SK-N-SH treated with all-trans-retinoic acid at 6 μM for 48 hours (cell line): ENCODE measurements around the gene OLA1.

Experiments used
- ATAC-seq: fragments of 200-7000 bp; cut with Tn5 transposase; 3 replicates; pipeline ENCODE4 v1.9.1; 2020; ENCODE audit warnings: mild to moderate bottlenecking, moderate library complexity
- ARNTL ChIP-seq: fragments of 450-650 bp; formaldehyde crosslinking; IDR thresholded peaks from 2 replicates; pipeline ENCODE4 v1.5.0; 2020; ENCODE audit warnings: low read depth, mild to moderate bottlenecking, moderate library complexity, borderline replicate concordance
- BACH2 ChIP-seq: fragments of 250-450 bp; sonication (Bioruptor Pico); IDR thresholded peaks from 2 replicates; pipeline ENCODE4 v1.9.0; 2021; ENCODE audit warnings: mild to moderate bottlenecking, borderline replicate concordance
- CSDC2 ChIP-seq: fragments of 250-450 bp; sonication (Bioruptor Pico); IDR thresholded peaks from 2 replicates; pipeline ENCODE4 v1.5.0; 2020; ENCODE audit warnings: mild to moderate bottlenecking, moderate library complexity
- GLIS3 ChIP-seq: fragments of 250-450 bp; sonication (Bioruptor Pico); IDR thresholded peaks from 2 replicates; pipeline ENCODE4 v1.5.0; 2020; ENCODE audit warnings: mild to moderate bottlenecking, moderate library complexity
- ISL1 ChIP-seq: fragments of 250-450 bp; sonication (Bioruptor Pico); IDR thresholded peaks from 2 replicates; pipeline ENCODE4 v2.1.2; 2022; ENCODE audit warnings: mild to moderate bottlenecking, moderate library complexity
- OSR1 ChIP-seq: fragments of 250-450 bp; sonication (Bioruptor Pico); IDR thresholded peaks from 2 replicates; pipeline ENCODE4 v1.8.0; 2022; ENCODE audit warnings: moderate library complexity, mild to moderate bottlenecking, inconsistent platforms
- RARB ChIP-seq: fragments of 250-450 bp; sonication (Bioruptor Pico); IDR thresholded peaks from 2 replicates; pipeline ENCODE4 v1.8.0; 2021; ENCODE audit warnings: mild to moderate bottlenecking, moderate library complexity
- SNAI2 ChIP-seq: fragments of 250-450 bp; sonication (Bioruptor Pico); IDR thresholded peaks from 2 replicates; pipeline ENCODE4 v1.5.0; 2020; ENCODE audit warnings: mild to moderate bottlenecking, moderate library complexity
- TCF4 ChIP-seq: fragments of 250-450 bp; sonication (Bioruptor Pico); IDR thresholded peaks from 2 replicates; pipeline ENCODE4 v1.8.0; 2021; ENCODE audit warnings: mild to moderate bottlenecking, moderate library complexity, borderline replicate concordance
- ZC3H10 ChIP-seq: fragments of 250-450 bp; sonication (Bioruptor Pico); IDR thresholded peaks from 2 replicates; pipeline ENCODE4 v1.5.1; 2021; ENCODE audit warnings: mild to moderate bottlenecking, moderate library complexity
- ZFP3 ChIP-seq: fragments of 250-450 bp; sonication (Bioruptor Pico); IDR thresholded peaks from 2 replicates; pipeline ENCODE4 v1.5.0; 2020; ENCODE audit warnings: mild to moderate bottlenecking, moderate library complexity
- ZFP30 ChIP-seq: fragments of 450-650 bp; formaldehyde crosslinking; IDR thresholded peaks from 2 replicates; pipeline ENCODE4 v1.5.0; 2022; ENCODE audit warnings: mild to moderate bottlenecking, moderate library complexity
- ZNF565 ChIP-seq: fragments of 450-650 bp; formaldehyde crosslinking; conservative IDR thresholded peaks from 2 replicates; pipeline ENCODE4 v1.5.0; 2020; ENCODE audit warnings: low read depth, mild to moderate bottlenecking, moderate library complexity
- ZNF70 ChIP-seq: fragments of 450-650 bp; formaldehyde crosslinking; IDR thresholded peaks from 2 replicates; pipeline ENCODE4 v1.5.0; 2020; ENCODE audit warnings: mild to moderate bottlenecking, moderate library complexity
- ZNF8 ChIP-seq: fragments of 450-650 bp; formaldehyde crosslinking; IDR thresholded peaks from 2 replicates; pipeline ENCODE4 v1.5.0; 2020; ENCODE audit warnings: mild to moderate bottlenecking, moderate library complexity
- TF ChIP-seq, protein P1 (sequence below): fragments of 250-450 bp; sonication (Bioruptor Pico); IDR thresholded peaks from 2 replicates; pipeline ENCODE4 v1.5.1; 2021; ENCODE audit warnings: mild to moderate bottlenecking, moderate library complexity
- TF ChIP-seq, protein P2 (sequence below): fragments of 250-450 bp; sonication (Bioruptor Pico); IDR thresholded peaks from 2 replicates; pipeline ENCODE4 v1.5.1; 2020; ENCODE audit warnings: low read depth, mild to moderate bottlenecking, moderate library complexity
- TF ChIP-seq, protein P3 (sequence below): fragments of 250-450 bp; sonication (Bioruptor Pico); IDR thresholded peaks from 2 replicates; pipeline ENCODE4 v1.8.0; 2020; ENCODE audit warnings: mild to moderate bottlenecking, moderate library complexity, borderline replicate concordance
- TF ChIP-seq, protein P4 (sequence below): fragments of 250-450 bp; sonication (Bioruptor Pico); IDR thresholded peaks from 2 replicates; pipeline ENCODE4 v1.8.0; 2021; ENCODE audit warnings: low read depth, mild to moderate bottlenecking, moderate library complexity, borderline replicate concordance

Gene OLA1

DNA sequence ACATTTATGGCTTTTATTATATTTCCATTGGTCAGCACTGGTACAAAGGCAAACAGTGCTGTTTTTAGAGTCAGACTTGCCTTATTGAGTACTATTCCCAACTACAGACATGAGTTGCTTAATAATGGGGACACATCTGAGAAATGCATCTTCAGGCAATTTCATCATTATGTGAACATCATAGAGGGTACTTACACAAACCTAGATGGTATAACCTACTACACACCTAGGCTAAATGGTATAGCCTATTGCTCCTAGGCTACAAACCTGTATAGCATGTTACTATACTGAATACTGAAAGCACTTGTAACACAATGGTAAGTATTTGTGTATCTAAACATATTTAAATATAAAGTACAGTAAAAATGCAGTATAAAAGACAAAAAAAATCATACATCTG, 36.4 kb downstream of the OLA1 start:
- no peak for ATAC-seq
- no peak for TF ChIP-seq TCF4 (CRISPR knock-in tag)
- no peak for TF ChIP-seq ISL1

DNA sequence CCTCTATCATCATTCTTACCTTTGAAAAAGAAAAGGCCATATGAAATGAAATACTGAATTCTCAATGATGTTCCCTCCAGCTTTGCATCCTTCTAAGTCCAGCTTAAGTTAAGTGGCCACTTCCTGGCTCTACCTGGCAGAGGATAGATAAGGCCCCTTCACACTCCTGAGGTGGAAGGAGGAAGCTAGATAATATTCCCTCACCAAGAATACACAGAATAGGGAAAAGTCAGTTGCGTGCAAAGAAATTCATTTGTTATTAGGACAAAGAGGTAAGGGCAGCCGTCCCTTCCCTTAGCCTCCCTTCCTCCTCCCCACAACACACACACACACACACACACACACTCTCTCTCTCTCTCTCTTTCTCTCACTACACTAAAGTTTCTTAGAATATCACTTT, 37.5 kb downstream of the OLA1 start:
- no peak for ATAC-seq
- TF ChIP-seq ZNF70 (CRISPR knock-in tag) (no peak), OSR1 (CRISPR knock-in tag) (no peak), ZC3H10 (no peak), ISL1 (no peak), CSDC2 (no peak), GLIS3 (CRISPR knock-in tag) (no peak), ZNF8 (CRISPR knock-in tag) (no peak), ZFP3 (CRISPR knock-in tag) (no peak), TCF4 (CRISPR knock-in tag) (no peak), ZNF565 (CRISPR knock-in tag) (no peak)
- TF ChIP-seq, protein P1, sequence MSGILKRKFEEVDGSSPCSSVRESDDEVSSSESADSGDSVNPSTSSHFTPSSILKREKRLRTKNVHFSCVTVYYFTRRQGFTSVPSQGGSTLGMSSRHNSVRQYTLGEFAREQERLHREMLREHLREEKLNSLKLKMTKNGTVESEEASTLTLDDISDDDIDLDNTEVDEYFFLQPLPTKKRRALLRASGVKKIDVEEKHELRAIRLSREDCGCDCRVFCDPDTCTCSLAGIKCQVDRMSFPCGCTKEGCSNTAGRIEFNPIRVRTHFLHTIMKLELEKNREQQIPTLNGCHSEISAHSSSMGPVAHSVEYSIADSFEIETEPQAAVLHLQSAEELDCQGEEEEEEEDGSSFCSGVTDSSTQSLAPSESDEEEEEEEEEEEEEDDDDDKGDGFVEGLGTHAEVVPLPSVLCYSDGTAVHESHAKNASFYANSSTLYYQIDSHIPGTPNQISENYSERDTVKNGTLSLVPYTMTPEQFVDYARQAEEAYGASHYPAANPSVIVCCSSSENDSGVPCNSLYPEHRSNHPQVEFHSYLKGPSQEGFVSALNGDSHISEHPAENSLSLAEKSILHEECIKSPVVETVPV = no peak
- TF ChIP-seq, protein P2, sequence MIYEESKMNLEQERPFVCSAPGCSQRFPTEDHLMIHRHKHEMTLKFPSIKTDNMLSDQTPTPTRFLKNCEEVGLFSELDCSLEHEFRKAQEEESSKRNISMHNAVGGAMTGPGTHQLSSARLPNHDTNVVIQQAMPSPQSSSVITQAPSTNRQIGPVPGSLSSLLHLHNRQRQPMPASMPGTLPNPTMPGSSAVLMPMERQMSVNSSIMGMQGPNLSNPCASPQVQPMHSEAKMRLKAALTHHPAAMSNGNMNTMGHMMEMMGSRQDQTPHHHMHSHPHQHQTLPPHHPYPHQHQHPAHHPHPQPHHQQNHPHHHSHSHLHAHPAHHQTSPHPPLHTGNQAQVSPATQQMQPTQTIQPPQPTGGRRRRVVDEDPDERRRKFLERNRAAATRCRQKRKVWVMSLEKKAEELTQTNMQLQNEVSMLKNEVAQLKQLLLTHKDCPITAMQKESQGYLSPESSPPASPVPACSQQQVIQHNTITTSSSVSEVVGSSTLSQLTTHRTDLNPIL (CRISPR knock-in tag) = no peak
- TF ChIP-seq, protein P3, sequence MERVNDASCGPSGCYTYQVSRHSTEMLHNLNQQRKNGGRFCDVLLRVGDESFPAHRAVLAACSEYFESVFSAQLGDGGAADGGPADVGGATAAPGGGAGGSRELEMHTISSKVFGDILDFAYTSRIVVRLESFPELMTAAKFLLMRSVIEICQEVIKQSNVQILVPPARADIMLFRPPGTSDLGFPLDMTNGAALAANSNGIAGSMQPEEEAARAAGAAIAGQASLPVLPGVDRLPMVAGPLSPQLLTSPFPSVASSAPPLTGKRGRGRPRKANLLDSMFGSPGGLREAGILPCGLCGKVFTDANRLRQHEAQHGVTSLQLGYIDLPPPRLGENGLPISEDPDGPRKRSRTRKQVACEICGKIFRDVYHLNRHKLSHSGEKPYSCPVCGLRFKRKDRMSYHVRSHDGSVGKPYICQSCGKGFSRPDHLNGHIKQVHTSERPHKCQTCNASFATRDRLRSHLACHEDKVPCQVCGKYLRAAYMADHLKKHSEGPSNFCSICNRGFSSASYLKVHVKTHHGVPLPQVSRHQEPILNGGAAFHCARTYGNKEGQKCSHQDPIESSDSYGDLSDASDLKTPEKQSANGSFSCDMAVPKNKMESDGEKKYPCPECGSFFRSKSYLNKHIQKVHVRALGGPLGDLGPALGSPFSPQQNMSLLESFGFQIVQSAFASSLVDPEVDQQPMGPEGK (CRISPR knock-in tag) = no peak
- TF ChIP-seq, protein P4, sequence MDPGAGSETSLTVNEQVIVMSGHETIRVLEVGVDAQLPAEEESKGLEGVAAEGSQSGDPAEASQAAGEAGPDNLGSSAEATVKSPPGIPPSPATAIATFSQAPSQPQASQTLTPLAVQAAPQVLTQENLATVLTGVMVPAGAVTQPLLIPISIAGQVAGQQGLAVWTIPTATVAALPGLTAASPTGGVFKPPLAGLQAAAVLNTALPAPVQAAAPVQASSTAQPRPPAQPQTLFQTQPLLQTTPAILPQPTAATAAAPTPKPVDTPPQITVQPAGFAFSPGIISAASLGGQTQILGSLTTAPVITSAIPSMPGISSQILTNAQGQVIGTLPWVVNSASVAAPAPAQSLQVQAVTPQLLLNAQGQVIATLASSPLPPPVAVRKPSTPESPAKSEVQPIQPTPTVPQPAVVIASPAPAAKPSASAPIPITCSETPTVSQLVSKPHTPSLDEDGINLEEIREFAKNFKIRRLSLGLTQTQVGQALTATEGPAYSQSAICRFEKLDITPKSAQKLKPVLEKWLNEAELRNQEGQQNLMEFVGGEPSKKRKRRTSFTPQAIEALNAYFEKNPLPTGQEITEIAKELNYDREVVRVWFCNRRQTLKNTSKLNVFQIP (CRISPR knock-in tag) = no peak

DNA sequence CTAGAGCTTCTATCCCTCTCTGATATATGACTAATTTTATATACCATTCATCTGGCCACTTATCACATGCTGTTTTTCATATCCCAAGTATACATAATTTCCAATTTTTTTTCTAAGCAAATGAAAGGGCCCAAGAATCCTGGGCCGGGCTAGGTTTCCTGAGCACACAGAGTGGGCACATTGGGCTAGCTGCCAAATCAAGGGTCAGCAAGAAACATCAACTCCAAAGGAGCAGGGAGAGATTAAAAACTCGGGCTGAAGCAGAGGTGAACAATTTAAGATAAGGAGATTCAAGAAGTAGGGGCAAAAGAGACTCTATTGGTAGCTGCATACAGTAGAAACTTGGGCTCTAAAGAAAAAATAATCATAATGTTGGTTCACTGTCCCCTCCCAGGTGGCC, 39.0 kb downstream of the OLA1 start:
- no peak for TF ChIP-seq ARNTL (CRISPR knock-in tag)
- TF ChIP-seq ZNF8 (CRISPR knock-in tag) = no peak
- TF ChIP-seq, protein P2 (CRISPR knock-in tag) = no peak
- no peak for TF ChIP-seq RARB
- TF ChIP-seq BACH2 (CRISPR knock-in tag) = no peak
- ATAC-seq = no peak

DNA sequence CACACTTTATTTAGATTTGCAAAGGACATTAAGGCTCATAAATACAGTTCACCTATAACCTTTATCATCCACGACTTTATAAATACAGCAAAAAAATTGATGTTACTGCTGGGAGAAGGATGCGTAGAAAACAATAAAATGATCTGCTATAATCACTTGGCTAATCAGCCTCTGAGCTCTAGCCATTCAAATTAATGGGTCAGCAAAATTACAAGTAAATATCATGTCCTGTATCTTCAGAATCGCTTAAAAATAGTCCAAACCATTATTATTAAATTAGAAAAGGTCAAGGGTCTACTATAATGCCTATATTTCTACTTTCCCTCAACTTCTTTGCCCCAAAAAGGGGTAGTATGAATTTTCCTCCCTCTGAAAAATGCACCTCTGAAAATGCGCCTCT, 40.3 kb downstream of the OLA1 start:
- TF ChIP-seq ZNF70 (CRISPR knock-in tag) = no peak
- no peak for TF ChIP-seq SNAI2
- no peak for TF ChIP-seq ZNF565 (CRISPR knock-in tag)
- TF ChIP-seq TCF4 (CRISPR knock-in tag) = no peak
- TF ChIP-seq ISL1 = no peak
- ATAC-seq = no peak

DNA sequence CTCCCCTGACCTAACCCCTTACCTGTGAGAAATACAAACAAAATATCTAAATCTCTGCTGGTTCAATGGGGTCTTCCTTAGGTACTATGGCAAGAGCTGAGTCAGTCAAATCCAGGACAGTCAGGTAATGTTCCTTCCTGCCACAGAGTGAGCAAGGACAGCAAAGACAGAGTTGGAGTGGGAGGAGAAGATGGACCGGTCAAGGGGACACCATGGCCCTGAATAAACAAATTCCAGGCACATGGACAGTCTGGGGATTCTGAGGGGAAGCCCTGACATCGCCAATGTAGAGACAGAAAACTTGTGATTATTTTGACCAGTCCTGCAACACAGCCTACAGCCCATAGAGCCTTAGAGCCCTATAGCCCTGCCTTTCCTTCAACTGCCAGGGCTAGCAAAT, 42.8 kb downstream of the OLA1 start:
- no peak for ATAC-seq
- TF ChIP-seq BACH2 (CRISPR knock-in tag) = no peak
- TF ChIP-seq ZC3H10 = no peak
- no peak for TF ChIP-seq ZFP30
- TF ChIP-seq ISL1 = no peak
- TF ChIP-seq OSR1 (CRISPR knock-in tag) = no peak
- TF ChIP-seq, protein P4 (CRISPR knock-in tag) = no peak
- no peak for TF ChIP-seq ZNF565 (CRISPR knock-in tag)
- no peak for TF ChIP-seq CSDC2
- TF ChIP-seq, protein P2 (CRISPR knock-in tag) = no peak
